AG04449 (cell line): ENCODE data around the gene RHEB.
A peak's percentile ranks its signal among the peaks of the same experiment; 100 is the strongest.

Experiments
- CTCF ChIA-PET: fragments of 350-600 bp; formaldehyde crosslinking; extraction: SDS; loops from one replicate; lab custom pipeline; 2021; ENCODE audit warnings: antibody characterized with exemption; lab: Yijun Ruan, JAX
- POLR2A ChIA-PET: fragments of 400-600, 350-600 bp; formaldehyde crosslinking; extraction: SDS; loops from one replicate; lab custom pipeline; 2020; ENCODE audit warnings: antibody characterized with exemption, inconsistent platforms; lab: Yijun Ruan, JAX
- DNase-seq: peaks from one replicate; pipeline ENCODE4 v3.0.0-alpha.2; 2010; ENCODE audit warnings: low read depth, low spot score
- H3K4me3 ChIP-seq: 2 replicates; pipeline ENCODE4 v1.5.1; 2011; ENCODE audit warnings: low read depth, mild to moderate bottlenecking, control low read depth, low read length
- CTCF ChIP-seq: IDR thresholded peaks from one replicate; pipeline ENCODE4 v1.5.1; 2011; ENCODE audit warnings: mild to moderate bottlenecking, moderate library complexity, low read length, control low read depth, inconsistent platforms; ENCODE audit not compliant: insufficient read depth; ENCODE audit errors: missing control alignments

Gene RHEB

GRCh38 chr7:151426441-151426903 is 93.2 kb downstream of the RHEB start:
- no peak for TF ChIP-seq CTCF
- ChIA-PET POLR2A (no interaction called here), CTCF (interaction anchor here (0.6 to 2.7 kb wide), 3 partner anchors 12 to 58 kb away, joined by 3 to 10 read pairs (median 4); no protein-coding TSS in a partner anchor)
- DNase-seq, result peak; percentile 65
- H3K4me3 ChIP-seq, result no peak overlapping the region

- DNase-seq, result no peak
- ChIA-PET POLR2A (no interaction called here), CTCF (interaction anchor here (0.6 to 2.7 kb wide), 4 partner anchors 11 to 110 kb away, joined by 3 to 10 read pairs (median 4); no protein-coding TSS in a partner anchor)
- H3K4me3 ChIP-seq, result no peak overlapping the region
- no peak for TF ChIP-seq CTCF
These were observed 93.8 kb downstream of the RHEB start for GRCh38 chr7:151425670-151426440.

GRCh38 chr7:151424799-151425198 is 94.9 kb downstream of the RHEB start:
- H3K4me3 ChIP-seq, result no peak overlapping the region
- CTCF ChIA-PET, result no interaction called here
- DNase-seq, result no peak
- POLR2A ChIA-PET, result no interaction called here
- no peak for TF ChIP-seq CTCF

GRCh38 chr7:151423936-151424335 is 95.8 kb downstream of the RHEB start:
- POLR2A ChIA-PET, result no interaction called here
- H3K4me3 ChIP-seq, result no peak overlapping the region
- CTCF ChIA-PET, result interaction anchor here (1.6 to 1.7 kb wide), 2 partner anchors 25 to 109 kb away, joined by 4 to 5 read pairs; no protein-coding TSS in a partner anchor
- no peak for DNase-seq
- TF ChIP-seq CTCF, result no peak

- CTCF ChIA-PET, result interaction anchor here (1.4 to 1.7 kb wide), 3 partner anchors 26 to 108 kb away, joined by 4 to 5 read pairs (median 4); no protein-coding TSS in a partner anchor
- TF ChIP-seq CTCF, result no peak
- DNase-seq, result no peak
- POLR2A ChIA-PET, result no interaction called here
- H3K4me3 ChIP-seq, result no peak overlapping the region
These were observed 96.5 kb downstream of the RHEB start for GRCh38 chr7:151423226-151423625.

- CTCF ChIA-PET, result interaction anchor here (1.4 to 1.7 kb wide), 3 partner anchors 27 to 107 kb away, joined by 4 to 5 read pairs (median 4); no protein-coding TSS in a partner anchor
- no peak for TF ChIP-seq CTCF
- no peak for DNase-seq
- POLR2A ChIA-PET, result no interaction called here
- no peak overlapping the region for H3K4me3 ChIP-seq
These were observed 97.5 kb downstream of the RHEB start for GRCh38 chr7:151422212-151422611.
